Lower leg skin (tissue), 3 donors: Measurements from ENCODE around the gene PDK2.

Source experiments
- CTCF ChIP-seq, 3 donors: fragments of 450-650 bp; IDR thresholded peaks; one replicate each; pipeline ENCODE4 v1.5.1; 2016; ENCODE audit warnings: antibody characterized with exemption in 3 of 3, mild to moderate bottlenecking in 3 of 3, moderate library complexity in 2 of 3
- POLR2A ChIP-seq, 2 donors: fragments of 450-650 bp; IDR thresholded peaks; one replicate each; pipeline ENCODE4 v1.6.1; 2016 to 2017; ENCODE audit warnings: antibody characterized with exemption in 2 of 2, mild to moderate bottlenecking in 1 of 2, moderate library complexity in 1 of 2

- TF ChIP-seq CTCF (IDR thresholded peaks at IDR 0.05), result no peak
- no peak for TF ChIP-seq POLR2A (IDR thresholded peaks at IDR 0.05)
Observed at GRCh38 chr17:50118828-50119218, 23.7 kb downstream of the PDK2 start.
